GM19455 (cell line): ENCODE results near the gene SAT1.
"Not testable (repeated sequence)": the region's sequence is repeated elsewhere in the genome, so short reads cannot be mapped to it uniquely, and the experiment has no call there.

Experiments
- ATAC-seq: cut with Tn5 transposase; IDR thresholded peaks from one replicate; pipeline ENCODE4 v1.9.1; 2021; ENCODE audit not compliant: unreplicated experiment

SAT1 gene

GRCh38 chrX:23782863-23783588, at the start of gene SAT1:
Gene SAT1, plus strand, starts transcription at chrX:23783173. Its CDS starts 179 bp downstream, at chrX:23783352.
- ATAC-seq, result peak; percentile 88

- no peak for ATAC-seq
Measured at GRCh38 chrX:23736030-23736429, 46.9 kb upstream of the SAT1 start.

DNA sequence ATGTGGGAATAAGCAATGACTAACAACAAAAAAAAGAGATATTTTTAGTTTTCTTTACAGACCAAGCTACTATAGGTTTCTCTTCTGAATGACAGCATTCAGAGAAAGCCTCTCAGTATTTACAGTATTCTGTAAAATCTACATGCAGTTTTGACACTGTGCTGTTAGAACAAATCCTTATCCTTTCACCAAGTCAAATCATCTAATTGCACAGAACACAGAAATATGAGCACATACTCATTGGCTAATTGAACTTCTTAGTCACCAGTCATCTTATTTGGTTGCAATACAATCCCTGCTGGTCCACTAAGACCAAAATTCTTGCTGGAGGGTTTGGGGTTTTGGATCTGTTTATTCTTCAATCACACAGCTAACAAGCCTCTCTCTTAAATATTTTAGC, 45.6 kb upstream of the SAT1 start:
- no peak for ATAC-seq

DNA sequence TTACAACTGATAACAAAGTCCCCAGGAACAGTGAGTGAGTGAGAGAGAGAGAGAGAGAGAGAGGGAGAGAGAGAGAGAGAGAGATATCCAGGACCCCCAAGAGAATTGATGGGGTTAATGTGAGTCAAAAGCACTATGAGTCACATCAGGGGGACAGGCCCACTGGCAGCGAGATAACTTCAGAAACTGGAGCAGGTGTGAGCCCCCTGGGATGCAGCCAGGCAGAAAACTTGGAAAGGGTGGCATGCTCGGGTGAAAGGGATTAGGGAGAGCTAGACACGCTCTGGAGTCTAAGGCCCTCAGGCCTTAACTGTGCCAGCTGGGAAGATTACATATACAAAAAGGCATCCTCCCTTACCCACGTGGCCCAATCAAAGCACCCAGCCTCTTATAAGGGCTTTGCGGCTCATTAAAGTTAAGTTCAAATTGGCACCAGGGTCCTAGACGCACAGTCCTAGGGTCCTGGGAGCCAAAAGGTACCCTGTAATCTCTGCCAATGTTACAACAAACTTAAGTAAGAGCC, 40.7 kb upstream of the SAT1 start:
- ATAC-seq, result no peak

- peak; percentile 94 for ATAC-seq
Measured at GRCh38 chrX:23742697-23743622, 40.0 kb upstream of the SAT1 start, which contains the start of gene ACOT9. Gene ACOT9, minus strand, starts transcription at chrX:23743276. Its CDS starts 132 bp downstream, at chrX:23743144.

GRCh38 chrX:23743623-23743971, 39.4 kb upstream of the SAT1 start:
- ATAC-seq, result not testable (repeated sequence)

- ATAC-seq, result no peak
Measured at GRCh38 chrX:23745786-23746185, 37.2 kb upstream of the SAT1 start.

GRCh38 chrX:23749129-23749528, 33.8 kb upstream of the SAT1 start:
- no peak for ATAC-seq

DNA sequence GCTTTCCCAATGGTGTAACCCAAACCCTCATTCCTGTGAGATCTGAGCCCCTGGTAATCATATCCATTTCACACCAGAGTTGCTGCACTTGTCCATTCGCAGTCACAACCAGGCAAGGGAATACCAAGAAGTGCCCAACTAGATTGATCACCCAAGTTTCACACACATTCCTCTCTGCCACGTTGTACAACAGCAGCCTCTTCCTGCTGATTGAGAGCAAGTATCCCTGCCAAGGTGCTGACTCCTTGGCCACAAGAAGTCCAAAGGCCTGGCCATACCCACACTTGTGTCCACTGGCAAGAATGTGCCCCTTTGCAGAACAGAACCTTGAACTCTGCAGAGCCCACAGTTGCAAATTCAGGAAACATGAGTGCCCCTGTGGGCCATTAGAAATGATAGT, 33.4 kb upstream of the SAT1 start:
- ATAC-seq, result no peak

DNA sequence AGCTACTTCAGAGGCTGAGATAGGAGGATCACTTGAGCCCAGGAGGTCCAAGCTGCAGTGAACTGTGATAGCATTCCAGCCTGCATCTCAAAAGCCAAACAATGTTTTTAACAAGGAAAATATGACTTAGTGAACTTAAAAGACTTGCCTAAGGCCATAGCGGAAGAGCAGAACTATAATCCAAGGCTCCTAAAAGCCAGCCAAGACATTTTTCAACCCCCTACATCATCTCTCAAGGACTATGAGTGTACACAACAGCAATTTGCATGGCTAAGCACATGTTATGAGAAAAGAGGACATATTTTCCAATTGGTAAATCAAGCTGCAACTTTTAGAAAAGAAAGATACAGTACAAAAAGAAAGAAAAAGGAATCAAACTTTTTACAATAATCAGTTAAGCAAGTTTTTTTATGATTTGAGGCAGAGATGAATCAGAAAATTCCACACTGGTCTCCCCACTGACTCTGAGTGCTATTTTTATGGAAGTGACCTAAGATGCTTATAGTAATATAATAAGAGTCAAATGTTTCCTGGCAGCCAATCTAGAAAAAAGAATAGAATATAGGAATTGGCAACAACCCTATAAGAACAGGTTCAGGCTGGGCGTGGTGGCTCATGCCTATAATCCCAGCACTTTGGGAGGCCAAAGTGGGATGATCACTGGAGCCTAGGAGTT, 30.1 kb upstream of the SAT1 start:
- no peak for ATAC-seq

- no peak for ATAC-seq
Measured at GRCh38 chrX:23754664-23755063, 28.3 kb upstream of the SAT1 start.

GRCh38 chrX:23756165-23756564, 26.8 kb upstream of the SAT1 start:
- peak; percentile 52 for ATAC-seq

DNA sequence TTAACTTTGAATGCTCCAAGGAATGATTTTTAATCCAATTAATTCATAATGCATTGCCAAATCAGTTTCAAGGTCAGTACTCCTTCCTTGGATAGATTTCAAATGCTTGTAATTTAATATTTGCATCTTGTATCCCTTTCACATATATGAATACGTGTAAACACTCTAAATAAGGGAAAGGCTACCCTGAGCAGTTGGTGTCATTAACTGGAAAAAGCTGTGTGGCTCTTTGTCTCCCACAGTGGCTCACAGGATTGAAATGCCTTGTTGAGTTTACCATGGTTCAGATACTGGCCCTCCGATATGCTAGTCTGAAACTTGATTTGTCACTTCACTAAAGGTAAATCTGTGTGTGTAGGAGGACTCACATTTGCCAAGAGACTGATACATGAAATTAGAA, 23.2 kb upstream of the SAT1 start:
- ATAC-seq, result no peak

- no peak for ATAC-seq
Measured at GRCh38 chrX:23764188-23764984, 18.6 kb upstream of the SAT1 start.

- ATAC-seq, result no peak
Measured at GRCh38 chrX:23765449-23765848, 17.5 kb upstream of the SAT1 start.

DNA sequence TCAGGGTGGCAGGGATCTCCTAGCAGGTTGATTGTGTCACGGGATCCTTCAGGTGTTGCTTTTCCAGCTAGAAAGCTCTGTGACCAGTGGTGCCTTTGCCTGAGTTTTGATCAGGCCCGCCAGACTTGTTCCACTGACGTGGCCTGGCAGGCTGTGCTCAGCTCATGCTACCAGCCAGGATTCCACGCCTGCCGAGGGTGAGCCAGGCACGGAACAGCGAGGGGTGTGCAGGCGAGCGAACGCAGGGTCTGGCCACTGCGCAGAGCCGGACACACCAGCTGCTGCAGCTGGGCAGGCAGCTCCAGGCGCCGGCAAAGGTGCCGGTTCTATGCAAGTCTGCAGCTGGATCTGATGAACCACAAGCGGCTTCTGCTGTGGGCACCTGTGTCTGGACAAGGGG, 17.1 kb upstream of the SAT1 start:
- ATAC-seq, result no peak

DNA sequence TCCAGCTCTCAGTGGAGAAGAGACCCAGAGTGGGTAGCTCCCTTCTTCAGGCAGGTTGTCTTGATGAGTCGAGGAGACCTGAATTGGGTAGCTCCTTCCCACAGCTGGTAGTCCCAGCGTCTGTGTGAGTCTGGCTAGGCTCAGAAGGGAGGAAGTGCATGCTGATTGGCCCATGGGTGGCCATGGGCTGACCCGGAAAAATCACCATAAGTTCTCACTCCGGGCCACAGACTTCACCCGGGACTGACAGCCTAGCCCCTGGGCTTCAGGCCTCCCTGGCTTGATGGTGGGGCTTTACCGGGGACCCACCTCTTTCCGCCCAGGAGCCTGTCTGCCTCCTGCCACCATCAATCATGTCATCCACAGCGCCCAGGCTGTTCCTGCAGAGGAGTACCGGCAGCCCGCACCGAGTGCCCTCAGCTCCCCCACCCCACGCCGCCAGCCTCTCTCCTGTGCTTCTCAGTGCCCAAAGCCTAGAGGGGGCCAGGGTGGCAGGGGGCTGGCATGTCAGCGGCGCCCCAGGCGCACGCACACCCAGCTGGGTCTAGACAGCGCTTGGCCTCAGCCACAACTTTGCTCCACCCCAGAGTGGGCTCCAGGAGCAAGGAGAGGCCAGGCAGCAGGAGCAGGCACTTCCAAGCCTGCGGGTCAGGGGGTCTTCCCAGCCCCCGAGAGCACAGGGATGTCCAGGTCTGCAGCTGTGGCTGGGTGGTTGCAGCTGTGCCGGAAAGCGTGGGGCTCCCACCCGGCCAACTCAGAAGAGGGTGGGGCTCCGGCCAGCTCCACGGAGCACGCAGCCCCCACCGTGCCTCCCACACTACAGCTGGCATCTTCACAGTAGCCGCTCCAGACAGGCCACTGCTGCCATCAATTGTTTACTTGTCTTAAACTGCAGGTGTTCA, 16.1 kb upstream of the SAT1 start:
- no peak for ATAC-seq

DNA sequence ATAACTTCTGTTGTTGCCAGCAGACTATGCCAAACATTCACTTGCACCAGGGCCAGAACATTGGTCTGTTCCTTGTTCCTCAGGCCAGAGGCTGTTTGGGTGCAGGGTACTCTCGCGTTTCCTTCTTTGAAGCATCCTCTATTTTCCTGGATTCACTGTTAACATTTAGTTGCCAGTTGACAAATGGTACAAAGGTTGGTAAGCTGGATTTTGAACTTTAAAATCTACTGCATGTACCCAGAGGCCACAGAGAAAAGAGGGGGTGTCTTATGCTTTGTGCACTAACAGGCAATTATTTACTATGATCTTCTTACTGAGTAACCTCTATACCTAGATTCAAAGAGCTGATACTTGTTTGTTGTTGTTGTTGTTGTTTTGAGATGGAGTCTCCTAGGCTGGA, 12.8 kb upstream of the SAT1 start:
- no peak for ATAC-seq

GRCh38 chrX:23771086-23771485, 11.9 kb upstream of the SAT1 start:
- not testable (repeated sequence) for ATAC-seq
